Thoracic aorta (tissue), 2 donors: ENCODE data around the gene MRPL36. TPM values are rescaled to one million over a fixed set of nuclear protein-coding genes. Genes with fewer than 3 reads are reported as not detected.

Source experiments
- ATAC-seq: fragments of 150-250 bp; one replicate; pipeline ENCODE4 v1.8.0; 2017; ENCODE audit warnings: low read depth; ENCODE audit not compliant: insufficient number of reproducible peaks, low FRiP score
- DNase-seq: peaks from one replicate; pipeline ENCODE4 v3.0.0-alpha.2; 2020; ENCODE audit warnings: low spot score
- H3K27ac ChIP-seq, 2 donors: fragments of 200-600 bp; sonication (generic); 1 replicate in 1 of 2; 2 replicates in 1 of 2; pipeline ENCODE4 v1.5.1; 2016; ENCODE audit warnings: mild to moderate bottlenecking in 2 of 2, moderate library complexity in 2 of 2
- H3K27me3 ChIP-seq: fragments of 200-600 bp; sonication (generic); replicated peaks from 2 replicates; pipeline ENCODE4 v1.6.0; 2016; ENCODE audit warnings: mild to moderate bottlenecking; ENCODE audit not compliant: insufficient read depth
- H3K36me3 ChIP-seq: fragments of 200-600 bp; sonication (generic); one replicate; pipeline ENCODE4 v1.5.1; 2016
- H3K4me1 ChIP-seq, 2 donors: fragments of 200-600 bp; sonication (generic); 1 replicate in 1 of 2; 2 replicates in 1 of 2; pipeline versions ENCODE4 v1.5.1 to v1.6.0; 2016; ENCODE audit warnings: low read depth in 2 of 2, mild to moderate bottlenecking in 1 of 2; ENCODE audit not compliant: control insufficient read depth in 1 of 2
- H3K4me3 ChIP-seq: fragments of 200-600 bp; sonication (generic); 2 replicates; pipeline ENCODE4 v1.5.1; 2016; ENCODE audit warnings: mild to moderate bottlenecking
- H3K9me3 ChIP-seq: fragments of 200-600 bp; sonication (generic); 2 replicates; pipeline ENCODE4 v1.5.1; 2016
- CTCF ChIP-seq: fragments of 200-600 bp; sonication (generic); IDR thresholded peaks from one replicate; pipeline ENCODE4 v1.5.1; 2019; ENCODE audit warnings: antibody characterized with exemption
- total RNA-seq, 2 donors: library from RNA; depleted of rRNA; stranded (reverse); fragments of >200 nt; gene quantifications; one replicate each; pipeline versions ENCODE4 v1.1.0 to v1.2.3, GENCODE V29; 2016

MRPL36 gene
- total RNA-seq, 2 donors from 2014 or later: 26.2 to 26.9 TPM

- Histone ChIP-seq H3K4me1 (no peaks in the 10 kb centered on the region), H3K36me3 (no peaks in the 10 kb centered on the region), H3K4me3 (no peak overlapping the region), H3K27me3 (no peaks in the 10 kb centered on the region), H3K27ac (no peak overlapping the region), H3K9me3 (no peaks in the 10 kb centered on the region)
- no peak for ATAC-seq
- DNase-seq: no peak
- TF ChIP-seq CTCF: no peak
Observed at GRCh38 chr5:1762883-1763547, 36.6 kb downstream of the MRPL36 start.

- no peaks in the 10 kb centered on the region for H3K27me3 ChIP-seq
- TF ChIP-seq CTCF: no peak
- H3K4me1 ChIP-seq: no peaks in the 10 kb centered on the region
- no peak overlapping the region for H3K27ac ChIP-seq
- no peaks in the 10 kb centered on the region for H3K9me3 ChIP-seq
- no peak for DNase-seq
- H3K4me3 ChIP-seq: no peak overlapping the region
- no peak for ATAC-seq
- no peaks in the 10 kb centered on the region for H3K36me3 ChIP-seq
Observed at GRCh38 chr5:1762121-1762882, 37.3 kb downstream of the MRPL36 start.

GRCh38 chr5:1761453-1761755, 38.2 kb downstream of the MRPL36 start:
- no peaks in the 10 kb centered on the region for H3K27me3 ChIP-seq
- DNase-seq (no peak), ATAC-seq (no peak)
- no peaks in the 10 kb centered on the region for H3K9me3 ChIP-seq
- H3K4me3 ChIP-seq: no peak overlapping the region
- H3K27ac ChIP-seq: no peak overlapping the region
- no peaks in the 10 kb centered on the region for H3K36me3 ChIP-seq
- no peaks in the 10 kb centered on the region for H3K4me1 ChIP-seq
- no peak for TF ChIP-seq CTCF

- ATAC-seq: no peak
Observed at GRCh38 chr5:1760656-1761452, 38.8 kb downstream of the MRPL36 start.

More at GRCh38 chr5:1760656-1761452, 38.8 kb downstream of the MRPL36 start:
- H3K4me3 ChIP-seq: no peak overlapping the region
- no peaks in the 10 kb centered on the region for H3K4me1 ChIP-seq
- no peaks in the 10 kb centered on the region for H3K27me3 ChIP-seq
- no peaks in the 10 kb centered on the region for H3K9me3 ChIP-seq
- TF ChIP-seq CTCF: no peak
- DNase-seq: no peak
- H3K36me3 ChIP-seq: no peaks in the 10 kb centered on the region
- H3K27ac ChIP-seq: no peak overlapping the region
